Activated CD4-positive, alpha-beta T cell treated with anti-CD3 and anti-CD28 coated beads, Interleukin-2, amount 10 ng/mL, durations not matched to agents 7 days and 5 days (primary cell): ENCODE results near the gene ATF4. TPM values are rescaled to one million over a fixed set of nuclear protein-coding genes. Genes with fewer than 3 reads are reported as not detected.

Experiments used
- CTCF ChIA-PET: fragments of 350-600 bp; sonication (Branson Sonifier 250); formaldehyde crosslinking; loops from one replicate; lab custom pipeline; 2021; ENCODE audit warnings: antibody characterized with exemption; lab: Charles Lee
- POLR2A ChIA-PET: fragments of 350-600 bp; sonication (Branson Sonifier 250); formaldehyde crosslinking; loops from one replicate; lab custom pipeline; 2021; ENCODE audit warnings: antibody characterized with exemption; lab: Charles Lee
- DNase-seq: peaks from one replicate; pipeline ENCODE4 v3.0.0-alpha.2; 2020
- H3K27ac Mint-ChIP-seq: one replicate; pipeline ENCODE4 v1.8.0; 2021; ENCODE audit warnings: mild to moderate bottlenecking, moderate library complexity, mixed read lengths
- H3K27me3 Mint-ChIP-seq: one replicate; pipeline ENCODE4 v1.8.0; 2021; ENCODE audit warnings: mixed read lengths
- H3K36me3 Mint-ChIP-seq: one replicate; pipeline ENCODE4 v1.8.0; 2021; ENCODE audit warnings: low read depth, mixed read lengths
- H3K4me1 Mint-ChIP-seq: one replicate; pipeline ENCODE4 v1.8.0; 2021; ENCODE audit warnings: mixed read lengths
- H3K4me3 Mint-ChIP-seq: one replicate; pipeline ENCODE4 v1.8.0; 2021; ENCODE audit warnings: mild to moderate bottlenecking, moderate library complexity, mixed read lengths
- H3K9me3 Mint-ChIP-seq: one replicate; pipeline ENCODE4 v1.8.0; 2021; ENCODE audit warnings: mixed read lengths
- total RNA-seq, 2 experiments: library from RNA; stranded (reverse); gene quantifications; one replicate each; pipeline ENCODE4 v1.2.3, GENCODE V29; 2021

ATF4 gene
- 100 to 1,000 TPM; 372 to 437 TPM for total RNA-seq

- H3K4me3 Mint-ChIP-seq: peak within 1 kb of the TSS; percentile 86
- peak within 1 kb of the TSS; percentile 97 for H3K27ac Mint-ChIP-seq
- peaks cover 64% of the 10 kb centered on the region for H3K4me1 Mint-ChIP-seq
- peak; percentile 88 for DNase-seq
- POLR2A ChIA-PET: interaction anchor here (0.5 to 1.0 kb wide), 11 partner anchors 9 to 863 kb away, joined by 3 to 16 read pairs (median 5); partner anchors contain the start of genes MIEF1, RPL3 and TAB1
- peaks cover 65% of the 10 kb centered on the region for H3K36me3 Mint-ChIP-seq
- CTCF ChIA-PET: interaction anchor here (0.6 to 1.8 kb wide), 8 partner anchors 10 to 357 kb away, joined by 3 to 29 read pairs (median 4); a partner anchor contains a TSS
- H3K9me3 Mint-ChIP-seq: no peaks in the 10 kb centered on the region
- peaks cover 1% of the 10 kb centered on the region for H3K27me3 Mint-ChIP-seq
These were observed at the start of gene ATF4 for GRCh38 chr22:39520226-39521105. Gene ATF4 (plus strand): TSS chr22:39520562. CDS start chr22:39521446, 884 bp downstream.

GRCh38 chr22:39471381-39472141, 48.8 kb upstream of the ATF4 start:
- Mint-ChIP-seq H3K9me3 (no peaks in the 10 kb centered on the region), H3K4me3 (no peak overlapping the region), H3K27ac (peak overlapping the region; percentile 90), H3K4me1 (peaks cover 49% of the 10 kb centered on the region), H3K36me3 (no peaks in the 10 kb centered on the region), H3K27me3 (no peaks in the 10 kb centered on the region)
- DNase-seq: peak; percentile 24
- POLR2A ChIA-PET: no interaction called here
- CTCF ChIA-PET: interaction anchor here (0.6 to 1.2 kb wide), 2 partner anchors 20 to 708 kb away, joined by 3 to 4 read pairs; no protein-coding TSS in a partner anchor

GRCh38 chr22:39472570-39473556, 47.5 kb upstream of the ATF4 start:
- POLR2A ChIA-PET: no interaction called here
- no peaks in the 10 kb centered on the region for H3K27me3 Mint-ChIP-seq
- CTCF ChIA-PET: interaction anchor here (0.6 kb wide), 1 partner anchor 661 kb away, joined by 3 read pairs; no protein-coding TSS in a partner anchor
- H3K4me3 Mint-ChIP-seq: no peak overlapping the region
- H3K36me3 Mint-ChIP-seq: no peaks in the 10 kb centered on the region
- DNase-seq: no peak
- H3K9me3 Mint-ChIP-seq: no peaks in the 10 kb centered on the region
- H3K4me1 Mint-ChIP-seq: peaks cover 38% of the 10 kb centered on the region
- peak overlapping the region; percentile 90 for H3K27ac Mint-ChIP-seq

- Mint-ChIP-seq H3K9me3 (no peaks in the 10 kb centered on the region), H3K4me3 (no peak overlapping the region), H3K36me3 (no peaks in the 10 kb centered on the region), H3K27ac (no peak overlapping the region), H3K4me1 (peaks cover 32% of the 10 kb centered on the region), H3K27me3 (no peaks in the 10 kb centered on the region)
- ChIA-PET CTCF (interaction anchor here (1.2 to 1.5 kb wide), 2 partner anchors 56 to 62 kb away, joined by 3 to 4 read pairs; no protein-coding TSS in a partner anchor), POLR2A (no interaction called here)
- no peak for DNase-seq
These were observed 46.5 kb upstream of the ATF4 start for GRCh38 chr22:39473851-39474250.

GRCh38 chr22:39474351-39475111, 45.8 kb upstream of the ATF4 start:
- no peaks in the 10 kb centered on the region for H3K9me3 Mint-ChIP-seq
- peaks cover 32% of the 10 kb centered on the region for H3K4me1 Mint-ChIP-seq
- DNase-seq: no peak
- POLR2A ChIA-PET: interaction anchor here (0.6 to 0.7 kb wide), 2 partner anchors 94 to 566 kb away, joined by 3 to 9 read pairs; no protein-coding TSS in a partner anchor
- no peaks in the 10 kb centered on the region for H3K36me3 Mint-ChIP-seq
- no peak overlapping the region for H3K27ac Mint-ChIP-seq
- no peaks in the 10 kb centered on the region for H3K27me3 Mint-ChIP-seq
- H3K4me3 Mint-ChIP-seq: no peak overlapping the region
- CTCF ChIA-PET: interaction anchor here (0.7 to 1.5 kb wide), 3 partner anchors 56 to 1237 kb away, joined by 3 to 4 read pairs (median 3); no protein-coding TSS in a partner anchor

GRCh38 chr22:39475337-39475736, 45.0 kb upstream of the ATF4 start:
- POLR2A ChIA-PET: interaction anchor here (0.7 kb wide), 1 partner anchor 565 kb away, joined by 9 read pairs; no protein-coding TSS in a partner anchor
- no peaks in the 10 kb centered on the region for H3K36me3 Mint-ChIP-seq
- no peak for DNase-seq
- no peaks in the 10 kb centered on the region for H3K27me3 Mint-ChIP-seq
- H3K4me1 Mint-ChIP-seq: peaks cover 27% of the 10 kb centered on the region
- no peak overlapping the region for H3K27ac Mint-ChIP-seq
- H3K4me3 Mint-ChIP-seq: no peak overlapping the region
- no peaks in the 10 kb centered on the region for H3K9me3 Mint-ChIP-seq
- CTCF ChIA-PET: interaction anchor here (0.7 to 1.5 kb wide), 5 partner anchors 8 to 1236 kb away, joined by 3 to 5 read pairs (median 4); no protein-coding TSS in a partner anchor

GRCh38 chr22:39475902-39476301, 44.5 kb upstream of the ATF4 start:
- CTCF ChIA-PET: interaction anchor here (0.8 to 1.0 kb wide), 3 partner anchors 8 to 38 kb away, joined by 3 to 5 read pairs (median 4); no protein-coding TSS in a partner anchor
- no peaks in the 10 kb centered on the region for H3K9me3 Mint-ChIP-seq
- POLR2A ChIA-PET: no interaction called here
- DNase-seq: no peak
- peaks cover 22% of the 10 kb centered on the region for H3K4me1 Mint-ChIP-seq
- H3K27ac Mint-ChIP-seq: no peak overlapping the region
- no peak overlapping the region for H3K4me3 Mint-ChIP-seq
- no peaks in the 10 kb centered on the region for H3K27me3 Mint-ChIP-seq
- H3K36me3 Mint-ChIP-seq: no peaks in the 10 kb centered on the region

- Mint-ChIP-seq H3K36me3 (no peaks in the 10 kb centered on the region), H3K27ac (no peak overlapping the region), H3K4me1 (peaks cover 16% of the 10 kb centered on the region), H3K27me3 (no peaks in the 10 kb centered on the region), H3K4me3 (no peak overlapping the region), H3K9me3 (no peaks in the 10 kb centered on the region)
- POLR2A ChIA-PET: no interaction called here
- DNase-seq: no peak
- CTCF ChIA-PET: no interaction called here
These were observed 43.7 kb upstream of the ATF4 start for GRCh38 chr22:39476664-39477063.

GRCh38 chr22:39477542-39477941, 42.8 kb upstream of the ATF4 start:
- Mint-ChIP-seq H3K36me3 (no peaks in the 10 kb centered on the region), H3K4me1 (peaks cover 7% of the 10 kb centered on the region), H3K27me3 (no peaks in the 10 kb centered on the region), H3K9me3 (no peaks in the 10 kb centered on the region), H3K27ac (no peak overlapping the region), H3K4me3 (no peak overlapping the region)
- DNase-seq: no peak
- CTCF ChIA-PET: no interaction called here
- POLR2A ChIA-PET: no interaction called here

GRCh38 chr22:39478441-39478850, 41.9 kb upstream of the ATF4 start:
- POLR2A ChIA-PET: no interaction called here

GRCh38 chr22:39479254-39479653, 41.1 kb upstream of the ATF4 start:
- ChIA-PET CTCF (interaction anchor here (0.8 to 2.4 kb wide), 6 partner anchors 11 to 557 kb away, joined by 3 to 7 read pairs (median 4); no protein-coding TSS in a partner anchor), POLR2A (no interaction called here)
- Mint-ChIP-seq H3K36me3 (no peaks in the 10 kb centered on the region), H3K9me3 (no peaks in the 10 kb centered on the region), H3K27ac (no peak overlapping the region), H3K4me1 (no peaks in the 10 kb centered on the region), H3K27me3 (no peaks in the 10 kb centered on the region), H3K4me3 (no peak overlapping the region)
- no peak for DNase-seq

More at GRCh38 chr22:39478441-39478850, 41.9 kb upstream of the ATF4 start:
- Mint-ChIP-seq H3K4me3 (no peak overlapping the region), H3K27me3 (no peaks in the 10 kb centered on the region), H3K36me3 (no peaks in the 10 kb centered on the region), H3K9me3 (no peaks in the 10 kb centered on the region), H3K27ac (no peak overlapping the region), H3K4me1 (no peaks in the 10 kb centered on the region)
- CTCF ChIA-PET: interaction anchor here (0.8 to 2.4 kb wide), 7 partner anchors 12 to 557 kb away, joined by 3 to 7 read pairs (median 3); no protein-coding TSS in a partner anchor
- DNase-seq: peak; percentile 42
